ENCODE results near the gene GJB2. TPM values are rescaled to one million over a fixed set of nuclear protein-coding genes. Genes with fewer than 3 reads are reported as not detected.

GJB2 gene
- total and polyA plus RNA-seq, 2 of the 4 experiments (the other 2 are of a cell fraction), result under 0.01 to 0.17 TPM

DNA sequence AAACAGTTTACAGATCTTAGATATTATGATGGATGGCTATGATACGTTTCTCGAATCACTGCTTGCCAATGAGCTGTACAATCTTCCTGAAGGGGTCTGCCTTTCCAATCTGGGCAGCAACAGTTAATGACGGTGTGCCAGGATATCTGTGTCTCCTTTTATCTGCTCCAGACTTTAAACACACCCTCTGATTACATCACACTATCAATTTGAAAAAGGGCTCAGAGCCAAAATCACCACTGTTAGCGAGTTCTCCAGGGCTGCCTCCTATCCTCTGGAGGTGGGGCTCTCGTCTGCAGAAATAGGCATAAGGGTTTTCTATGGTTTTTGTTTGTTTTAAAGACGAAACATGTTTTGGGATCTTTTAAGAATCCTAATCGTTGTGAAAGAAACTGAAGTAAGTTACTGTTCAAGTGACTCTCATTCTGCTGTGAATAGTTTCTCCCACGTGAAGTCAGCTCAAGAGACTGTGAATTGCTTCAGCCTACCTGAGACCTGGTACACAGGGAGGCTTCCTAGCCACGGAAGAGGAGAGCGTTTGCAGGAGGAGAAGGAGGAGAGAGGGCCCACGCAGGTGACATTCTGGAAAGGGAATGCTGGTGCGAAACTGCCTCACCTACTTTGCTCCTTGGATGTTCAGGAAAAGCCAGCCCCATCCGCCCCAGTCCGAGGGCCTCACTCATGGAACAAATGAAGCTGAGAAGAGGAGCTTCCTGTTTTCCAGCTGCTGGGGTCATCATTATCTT, 16.7 kb downstream of the GJB2 start:
- H3K4me1 ChIP-seq (ENCODE audit: control insufficient read depth, insufficient read depth, low read length), result peaks cover 14% of the 10 kb centered on the region; the same call in 1 of the 2 replicates
- H4K8ac ChIP-seq (ENCODE audit: low read depth in 2 of 2, low read length in 2 of 2), result peak overlapping the region; percentile 2 to 50; a peak in 1 of 4 replicates
- H3K4me2 ChIP-seq (ENCODE audit: low read depth, low read length), result no peak overlapping the region
- peak overlapping the region; percentile 83; the same call in 1 of the 2 replicates for H3K27ac ChIP-seq (ENCODE audit: insufficient read depth, low read length)
- peaks cover 6% of the 10 kb centered on the region for H3K27me3 ChIP-seq (ENCODE audit: control insufficient read depth, insufficient read depth, low read length)
- H2BK15ac ChIP-seq (ENCODE audit: low read depth, low read length), result peak overlapping the region; percentile 83; the same call in 2 of the 3 replicates
- no peak for DNase-seq
- intact Hi-C loops (cut with micrococcal nuclease), result no loop called here
- dilution Hi-C loops (cut with HindIII; ENCODE audit: low sequenced_read_pairs, unreplicated experiment), result loop anchor here (25.0 kb wide), 1 partner anchor 311 kb away; no protein-coding TSS in a partner anchor
- no peak overlapping the region; the same call in 1 of the 2 replicates for H4K5ac ChIP-seq (ENCODE audit: low read depth, low read length)
- H3K4me3 ChIP-seq (ENCODE audit: insufficient read depth, low read depth, low read length), result no peak overlapping the region
- ATAC-seq (ENCODE audit: low read depth), result no peak
- H3K9me1 ChIP-seq (ENCODE audit: insufficient read depth, low read length), result peaks cover 8% of the 10 kb centered on the region
- no peak overlapping the region; the same call in 1 of the 2 replicates for H3K56ac ChIP-seq (ENCODE audit: extremely low read depth, insufficient read depth, low read length)
- H3K79me1 ChIP-seq (ENCODE audit: low read depth in 1 of 2, low read length in 2 of 2), result no peaks in the 10 kb centered on the region
- H4K20me1 ChIP-seq (ENCODE audit: insufficient read depth, low read length), result no peaks in the 10 kb centered on the region
- no peak overlapping the region; the same call in 1 of the 2 replicates for H3K18ac ChIP-seq (ENCODE audit: low read depth, low read length)
- 100% methylated on average over 4 of the region's 14 CpGs; no CpG with 5 or more reads in 1 of the 2 experiments for WGBS, 2 experiments (ENCODE audit: extremely low coverage in 2 of 2, insufficient read length in 1 of 2)
- no peaks in the 10 kb centered on the region for H3K9me3 ChIP-seq (ENCODE audit: control insufficient read depth, insufficient read depth, low read length)
- H2AK5ac ChIP-seq (ENCODE audit: low read depth, low read length), result peak overlapping the region; percentile 71
- peak overlapping the region; percentile 54 for H3K4ac ChIP-seq (ENCODE audit: low read depth, low read length)
- no peaks in the 10 kb centered on the region for H3K36me3 ChIP-seq (ENCODE audit: control insufficient read depth, insufficient read depth, low read length)
- in situ Hi-C loops (cut with MboI; ENCODE audit: low sequenced_read_pairs), result loop anchor here (25.0 kb wide), 3 partner anchors 536 to 1311 kb away; partner anchors contain the start of gene IL17D
- H4K91ac ChIP-seq (ENCODE audit: insufficient read depth, low read depth, low read length), result peak overlapping the region; percentile 8
- H2BK20ac ChIP-seq (ENCODE audit: low read depth, low read length), result peak overlapping the region; percentile 79; the same call in 1 of the 2 replicates
- H2BK5ac ChIP-seq (ENCODE audit: low read depth, low read length, poor library complexity, severe bottlenecking), result no peak overlapping the region
- ChIA-PET CTCF (interaction anchor here (0.6 kb wide), 1 partner anchor 314 kb away, joined by 4 read pairs; no protein-coding TSS in a partner anchor), POLR2A (ENCODE audit: unreplicated experiment) (no interaction called here)
- 0 out of 2 replicates have a peak overlapping the region, but pooled peaks have one; percentile 27 for H3K14ac ChIP-seq (replicated peaks; ENCODE audit: low read depth, low read length)
- no peak overlapping the region for H3K9ac ChIP-seq (ENCODE audit: low read depth, low read length)
- peak overlapping the region; percentile 37 for H2AFZ ChIP-seq (replicated peaks; ENCODE audit: low read length, poor library complexity)
- TF ChIP-seq MAFK (IDR thresholded peaks at IDR 0.05; ENCODE audit: low read depth, low read length), result 0 out of 2 replicates have a peak, but pooled peaks have one; percentile 7
- TF ChIP-seq CEBPB (IDR thresholded peaks at IDR 0.05; ENCODE audit: low read depth, low read length), result no peak
- BruUV-seq (replicated peaks), result no TSS peak
- H2AK9ac ChIP-seq (replicated peaks; ENCODE audit: low read depth, low read length, poor library complexity), result peak overlapping the region; percentile 48
- H2BK120ac ChIP-seq (ENCODE audit: low read depth, low read length), result peak overlapping the region; percentile 78
- H3K23ac ChIP-seq (ENCODE audit: low read depth, low read length), result no peak overlapping the region
